GM19240 (cell line): ENCODE data around the gene TMEM198.

ENCODE experiments used
- DNase-seq: peaks from one replicate; pipeline ENCODE4 v3.0.0; 2011; ENCODE audit warnings: low spot score; ENCODE audit not compliant: insufficient read length

TMEM198 gene

DNA sequence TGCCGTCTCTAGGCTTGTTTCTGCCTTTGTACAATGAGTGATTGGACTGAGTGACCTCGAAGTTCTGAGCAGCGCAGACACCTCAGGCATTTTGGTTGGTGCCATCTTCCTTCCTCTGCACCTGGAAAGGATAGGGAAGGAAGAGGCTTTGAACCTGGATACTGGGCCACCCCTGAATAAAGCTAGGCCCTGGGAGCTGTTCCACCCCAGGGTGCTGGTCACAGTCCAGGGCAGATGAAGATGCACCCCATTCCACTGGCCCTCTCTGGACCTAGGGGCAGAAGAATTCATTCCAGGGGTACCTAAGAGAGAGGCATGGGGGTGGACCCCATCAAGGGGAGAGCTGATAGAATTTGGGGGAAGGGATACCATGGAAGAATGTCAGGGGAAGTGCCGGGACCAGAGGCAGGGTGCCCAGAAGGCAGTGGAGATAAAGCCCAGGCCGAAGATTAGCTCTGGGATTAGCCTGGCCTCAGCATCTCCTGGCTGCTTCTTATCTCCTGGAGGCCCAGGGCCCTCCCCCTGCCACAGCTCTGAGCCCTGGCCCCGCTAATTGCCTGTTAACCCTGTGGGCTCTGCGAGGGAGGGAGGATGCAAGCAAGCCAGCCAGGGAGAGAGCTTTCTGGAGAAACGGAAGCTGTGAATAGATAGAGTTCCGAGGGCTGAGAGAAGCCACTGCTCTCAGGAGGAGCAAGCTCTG is 18.1 kb upstream of the TMEM198 start:
- no peak for DNase-seq

DNA sequence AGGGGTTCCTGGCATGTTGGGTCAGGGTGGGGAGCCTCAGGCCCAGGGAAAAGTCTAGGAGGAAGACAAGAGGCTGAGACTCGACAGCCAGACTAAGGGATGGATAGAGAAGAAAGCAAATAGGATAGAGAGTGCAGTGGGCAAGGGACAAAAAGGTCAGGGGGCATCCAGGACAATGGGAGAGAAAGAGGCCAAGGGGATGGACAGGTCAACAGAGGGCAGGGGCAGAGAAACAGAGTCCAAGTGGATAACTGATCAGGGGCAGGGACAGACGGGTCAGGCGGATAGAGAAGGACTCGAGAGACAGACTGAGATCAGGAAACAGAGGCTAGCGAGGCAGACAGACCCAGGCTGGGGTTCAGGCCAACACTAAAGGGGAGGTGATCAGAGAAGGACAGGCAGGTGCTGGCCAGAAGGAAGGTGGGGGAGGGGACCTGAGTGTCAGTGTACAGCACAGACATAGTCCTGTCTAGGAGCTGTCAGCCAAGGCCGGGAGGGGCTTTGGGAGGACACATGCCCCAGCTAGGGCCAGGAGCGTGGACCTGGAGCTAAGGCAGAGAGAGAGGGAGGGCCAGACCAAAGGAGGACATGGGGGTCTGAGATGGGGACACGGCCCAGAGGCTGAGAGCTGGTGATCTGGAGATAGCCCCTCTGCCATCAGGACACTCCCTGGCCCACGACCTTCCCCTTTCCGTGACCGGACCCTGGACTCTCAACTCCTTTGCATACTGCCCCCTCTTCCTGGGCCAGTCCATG is 17.3 kb upstream of the TMEM198 start:
- DNase-seq = no peak

DNA sequence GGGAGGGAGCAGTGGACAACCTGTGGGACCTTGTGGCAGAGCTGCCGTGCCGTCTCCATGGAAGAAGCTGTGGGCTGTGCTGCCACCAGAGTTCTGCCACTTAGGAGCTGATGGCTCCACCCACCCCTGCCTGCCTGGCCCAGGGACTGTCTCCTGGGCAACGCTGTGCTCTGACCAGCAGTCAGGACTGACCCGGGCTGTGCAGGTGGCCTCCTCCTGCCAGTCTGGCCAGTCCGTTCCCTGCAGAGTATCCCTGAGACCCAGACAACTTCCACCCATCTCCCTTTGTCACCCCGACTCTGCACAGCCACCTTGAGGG is 16.8 kb upstream of the TMEM198 start:
- no peak for DNase-seq

DNA sequence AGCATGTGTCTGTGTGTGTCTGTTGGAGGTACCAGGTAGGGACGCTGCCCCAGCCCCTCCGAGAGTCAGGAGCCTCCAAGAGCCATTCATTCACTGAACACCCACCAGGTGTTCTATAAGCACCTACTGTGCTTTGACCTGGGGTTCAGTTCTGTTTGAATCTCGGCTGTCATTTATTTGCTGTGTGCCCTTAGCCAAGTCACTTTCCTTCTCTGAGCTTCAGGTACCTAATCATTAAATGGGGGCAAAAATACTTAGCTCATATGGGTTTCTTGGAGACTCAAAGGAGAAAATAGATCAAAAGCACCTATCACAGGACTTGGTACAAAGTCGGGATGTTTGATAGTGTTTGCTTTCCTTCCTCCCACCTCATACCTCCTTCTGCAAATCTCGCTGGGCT is 16.4 kb upstream of the TMEM198 start:
- DNase-seq = no peak

DNA sequence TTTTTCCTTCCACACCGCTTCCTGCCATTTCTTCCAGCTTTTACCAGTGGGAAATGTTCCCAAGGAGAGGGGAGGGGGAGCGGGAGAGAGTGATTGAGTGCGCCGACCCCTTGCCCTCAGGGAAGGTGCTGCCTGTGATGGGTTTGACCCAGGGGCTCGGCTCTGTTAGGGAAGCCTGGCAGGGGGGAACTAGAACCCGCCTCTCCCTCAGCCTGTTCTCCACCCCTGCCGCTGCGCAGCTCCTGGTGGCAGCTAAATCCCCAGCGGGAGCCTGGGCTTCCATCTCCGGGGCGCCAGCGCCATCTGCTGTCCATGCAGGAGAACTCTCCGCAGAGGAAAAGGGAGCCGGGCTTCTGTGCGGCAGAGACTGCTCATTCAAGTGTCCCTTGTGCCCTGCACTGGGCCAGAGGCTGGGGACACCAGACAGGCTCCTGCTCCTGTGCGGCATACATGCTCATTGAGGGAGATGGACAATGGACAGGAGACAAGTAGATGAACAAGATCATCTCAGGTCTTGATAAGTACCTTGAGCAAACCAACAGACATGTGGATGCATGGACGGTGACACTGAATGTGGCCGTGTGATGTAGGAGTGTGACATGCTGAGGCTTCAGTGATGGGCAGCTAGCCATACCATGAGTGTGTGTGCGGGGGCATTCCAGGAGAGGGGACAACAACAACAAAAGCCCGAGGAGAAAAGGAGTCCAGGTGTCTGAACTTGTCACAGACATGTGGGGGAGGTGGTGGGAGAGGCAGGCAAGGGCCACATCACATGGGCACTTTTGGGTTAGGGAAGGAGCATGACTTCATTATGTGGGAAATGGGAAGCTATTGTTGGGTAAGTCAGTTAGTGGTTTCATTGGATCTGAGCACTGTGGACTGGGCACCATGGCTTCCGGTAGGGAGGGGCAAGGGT is 13.5 kb upstream of the TMEM198 start:
- DNase-seq = peak; percentile 98

DNA sequence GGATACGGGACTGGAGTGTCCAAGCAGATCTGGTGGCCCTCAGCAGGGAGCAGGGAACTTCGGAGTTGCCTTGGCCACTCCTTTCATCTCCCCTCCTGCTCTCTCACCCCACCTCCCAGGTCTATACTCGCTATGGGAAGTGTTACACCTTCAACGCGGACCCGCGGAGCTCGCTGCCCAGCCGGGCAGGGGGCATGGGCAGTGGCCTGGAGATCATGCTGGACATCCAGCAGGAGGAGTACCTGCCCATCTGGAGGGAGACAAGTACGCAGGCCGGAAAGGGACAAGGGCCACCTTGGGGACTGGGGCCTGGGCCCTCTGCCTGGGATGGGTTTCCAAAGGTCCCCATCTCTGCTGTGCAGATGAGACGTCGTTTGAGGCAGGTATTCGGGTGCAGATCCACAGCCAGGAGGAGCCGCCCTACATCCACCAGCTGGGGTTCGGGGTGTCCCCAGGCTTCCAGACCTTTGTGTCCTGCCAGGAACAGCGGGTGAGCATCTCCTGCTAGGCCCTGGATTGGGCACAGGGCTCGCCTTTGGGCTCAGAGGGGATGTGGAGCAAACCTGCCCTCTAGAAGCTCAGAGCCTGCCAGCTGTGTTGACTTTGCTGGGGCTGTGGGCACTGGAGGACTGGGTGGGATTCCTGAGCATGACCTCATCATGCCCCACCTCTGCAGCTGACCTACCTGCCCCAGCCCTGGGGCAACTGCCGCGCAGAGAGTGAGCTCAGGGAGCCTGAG is 12.0 kb upstream of the TMEM198 start:
- no peak for DNase-seq

DNA sequence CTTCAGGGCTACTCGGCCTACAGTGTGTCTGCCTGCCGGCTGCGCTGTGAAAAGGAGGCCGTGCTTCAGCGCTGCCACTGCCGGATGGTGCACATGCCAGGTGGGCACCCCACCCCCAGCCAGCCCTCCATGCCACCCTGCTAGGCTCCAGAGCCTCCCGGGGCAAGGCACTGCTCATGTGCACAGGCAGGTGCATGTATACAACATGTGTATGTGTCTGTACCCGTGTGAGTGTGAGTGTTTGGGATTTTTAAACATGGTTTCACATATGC is 11.5 kb upstream of the TMEM198 start:
- DNase-seq = no peak

DNA sequence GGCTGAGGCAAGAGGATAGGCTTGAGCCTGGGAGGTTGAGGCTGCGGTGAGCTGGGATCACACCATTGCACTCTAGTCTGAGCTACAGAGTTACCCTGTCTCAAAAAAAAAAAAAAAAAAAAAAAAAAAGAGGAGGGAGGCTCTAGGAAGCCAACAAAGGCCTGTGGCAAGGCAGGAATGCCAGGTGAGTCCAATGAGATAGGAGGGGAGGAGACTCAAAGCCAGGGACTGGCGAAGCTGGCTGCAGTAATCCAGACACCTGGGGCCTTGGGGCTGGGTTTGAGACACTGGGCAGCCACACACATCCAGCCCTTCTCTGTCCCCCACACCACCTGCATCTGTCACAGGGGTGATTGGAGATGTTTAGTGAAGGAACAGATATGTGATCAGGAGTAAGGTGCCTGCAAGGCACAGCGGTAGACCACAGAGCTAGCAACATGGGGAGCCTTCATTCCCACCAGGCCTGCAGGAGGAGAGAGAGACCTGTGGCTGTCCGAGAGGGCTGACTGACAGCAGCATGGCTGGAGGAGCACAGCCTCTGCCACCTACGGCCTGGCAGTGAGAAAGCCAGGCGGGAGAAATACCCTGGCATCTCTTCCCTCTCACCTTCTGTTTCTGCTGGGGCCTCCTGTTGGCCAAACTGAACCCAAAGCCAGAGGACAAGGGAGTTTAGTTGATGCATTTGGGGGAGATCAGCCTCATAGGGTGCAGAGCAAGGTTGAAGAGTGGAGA is 9.7 kb upstream of the TMEM198 start:
- DNase-seq = no peak

DNA sequence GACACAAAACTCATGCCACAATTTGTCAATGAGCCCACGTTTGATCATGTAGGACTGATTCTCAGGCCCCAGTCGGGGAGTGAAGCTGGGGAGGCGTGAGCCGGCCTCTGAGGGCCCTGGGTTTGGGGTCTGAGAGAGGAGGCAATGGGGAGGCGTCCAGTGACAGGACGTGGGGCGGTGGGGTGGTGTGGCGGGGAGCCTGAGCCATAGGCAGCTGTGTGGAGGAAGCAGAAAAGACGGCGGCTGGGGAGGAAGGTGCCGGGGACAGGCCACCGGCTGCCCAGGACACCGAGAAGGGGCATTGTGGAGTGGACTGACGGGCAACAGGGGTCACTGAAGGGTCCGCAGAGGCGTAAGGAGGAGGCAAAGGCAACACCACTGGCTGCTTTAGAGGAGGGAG is 7.4 kb upstream of the TMEM198 start:
- no peak for DNase-seq

DNA sequence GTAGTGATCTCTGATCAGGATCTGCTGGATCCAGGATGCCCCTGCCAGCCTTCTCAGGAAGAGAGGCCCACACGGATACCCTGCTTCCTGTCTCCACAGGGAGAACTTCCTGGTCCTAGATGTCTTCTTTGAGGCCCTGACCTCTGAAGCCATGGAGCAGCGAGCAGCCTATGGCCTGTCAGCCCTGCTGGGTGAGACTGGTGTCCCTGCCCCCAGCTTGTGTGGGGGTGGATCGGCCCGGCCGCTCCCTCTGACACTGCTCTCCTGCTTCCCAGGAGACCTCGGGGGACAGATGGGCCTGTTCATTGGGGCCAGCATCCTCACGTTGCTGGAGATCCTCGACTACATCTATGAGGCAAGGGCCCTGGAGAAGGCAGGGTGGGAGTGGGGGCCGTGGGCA is 6.9 kb upstream of the TMEM198 start:
- DNase-seq = no peak

DNA sequence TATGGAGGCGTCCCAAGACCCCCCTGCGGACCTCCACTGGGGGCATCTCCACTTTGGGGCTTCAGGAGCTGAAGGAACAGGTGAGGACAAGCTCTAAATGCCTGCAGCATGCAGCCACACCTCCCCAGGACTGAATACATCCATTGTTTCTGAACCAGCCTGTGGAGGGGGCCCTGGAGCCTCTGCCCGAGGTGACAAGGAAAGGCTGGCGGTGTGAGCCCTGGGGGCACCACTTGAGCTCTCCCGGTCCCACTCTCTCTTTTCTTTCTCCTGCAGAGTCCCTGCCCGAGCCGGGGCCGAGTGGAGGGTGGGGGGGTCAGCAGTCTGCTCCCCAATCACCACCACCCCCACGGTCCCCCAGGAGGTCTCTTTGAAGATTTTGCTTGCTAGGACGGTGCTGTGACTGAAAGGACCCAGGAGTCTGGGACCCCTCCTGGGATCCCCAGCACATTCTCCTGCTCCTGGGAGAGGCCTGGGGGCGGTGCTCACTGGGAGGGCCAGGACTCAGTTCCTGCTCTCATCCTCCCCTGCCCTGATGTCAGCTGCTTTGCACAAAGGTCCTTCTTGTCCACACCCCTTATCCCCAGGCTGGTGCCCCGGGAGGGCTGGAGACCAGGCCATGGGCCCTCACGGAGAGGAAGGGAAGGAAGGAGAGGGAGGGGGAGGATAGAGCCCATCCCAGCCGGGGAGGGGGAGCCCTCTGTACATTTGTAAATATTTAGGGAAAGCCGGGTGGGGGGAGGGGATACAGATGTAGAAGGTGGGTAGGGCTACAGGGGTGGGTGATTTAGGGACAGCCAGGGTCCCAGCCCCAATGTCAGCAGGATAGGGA is 6.0 kb upstream of the TMEM198 start:
- DNase-seq = no peak

DNA sequence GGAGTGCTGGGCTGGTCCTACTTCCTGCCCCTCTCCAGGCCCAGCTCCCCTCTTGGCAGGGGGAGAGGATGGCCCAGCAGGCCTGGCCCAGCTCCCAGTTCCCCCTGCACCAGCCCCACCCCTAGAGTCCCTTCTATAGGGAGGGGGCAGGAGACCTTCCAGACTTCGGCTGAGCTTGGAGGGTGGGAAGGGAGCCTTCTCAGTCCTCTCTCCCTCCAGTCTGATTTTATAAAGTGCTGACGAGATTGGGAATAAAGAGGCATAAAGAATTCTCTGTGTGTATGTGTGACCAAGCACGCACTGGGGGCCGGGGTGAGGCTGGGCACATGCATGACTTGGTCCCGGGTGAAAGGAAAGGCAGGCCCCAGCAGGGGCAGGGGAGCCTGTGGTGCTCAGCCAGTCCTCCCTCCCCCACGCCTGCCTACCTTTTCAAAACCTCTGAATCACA is 5.3 kb upstream of the TMEM198 start:
- DNase-seq = no peak

DNA sequence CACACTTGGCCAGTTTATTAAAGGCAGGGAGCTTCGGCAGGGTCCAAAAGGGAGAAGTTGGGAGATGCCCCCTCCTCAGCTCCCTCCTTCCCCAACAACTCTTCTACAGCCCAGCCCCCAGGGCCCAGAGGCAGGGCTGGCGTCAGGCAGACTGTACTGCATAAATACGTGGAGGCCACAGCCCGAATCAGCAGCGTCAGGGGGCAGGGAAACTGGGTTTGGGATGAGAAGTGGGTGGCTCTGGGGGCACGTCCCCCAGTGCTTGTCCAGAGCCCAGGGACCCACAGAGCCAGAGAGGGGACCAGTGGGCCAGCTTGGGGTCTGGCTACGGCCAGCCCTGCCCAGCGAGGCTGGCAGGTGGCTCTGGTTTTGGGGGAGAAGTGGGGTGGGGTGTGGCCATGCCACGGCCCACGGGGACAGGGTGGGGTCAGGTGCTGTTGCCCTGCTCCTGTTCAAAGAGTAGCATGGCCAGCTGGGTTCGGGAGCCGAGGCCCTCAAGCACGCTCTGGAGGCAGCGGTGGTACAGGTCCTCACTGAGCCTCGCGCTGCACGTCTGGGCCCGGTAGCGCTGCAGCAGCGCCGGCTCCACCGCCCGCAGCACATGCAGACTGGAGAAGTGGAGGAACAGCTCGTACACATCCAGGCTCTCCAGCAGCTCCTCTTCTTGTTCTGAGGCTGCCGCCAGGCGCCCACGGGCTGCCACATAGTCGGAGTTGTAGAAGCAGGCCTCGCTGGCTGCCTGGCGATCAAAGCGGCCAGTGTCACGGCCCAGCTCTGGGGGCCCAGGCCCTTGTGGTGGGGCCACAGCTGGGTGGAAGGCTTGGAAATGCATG is 4.7 kb upstream of the TMEM198 start:
- DNase-seq = no peak

DNA sequence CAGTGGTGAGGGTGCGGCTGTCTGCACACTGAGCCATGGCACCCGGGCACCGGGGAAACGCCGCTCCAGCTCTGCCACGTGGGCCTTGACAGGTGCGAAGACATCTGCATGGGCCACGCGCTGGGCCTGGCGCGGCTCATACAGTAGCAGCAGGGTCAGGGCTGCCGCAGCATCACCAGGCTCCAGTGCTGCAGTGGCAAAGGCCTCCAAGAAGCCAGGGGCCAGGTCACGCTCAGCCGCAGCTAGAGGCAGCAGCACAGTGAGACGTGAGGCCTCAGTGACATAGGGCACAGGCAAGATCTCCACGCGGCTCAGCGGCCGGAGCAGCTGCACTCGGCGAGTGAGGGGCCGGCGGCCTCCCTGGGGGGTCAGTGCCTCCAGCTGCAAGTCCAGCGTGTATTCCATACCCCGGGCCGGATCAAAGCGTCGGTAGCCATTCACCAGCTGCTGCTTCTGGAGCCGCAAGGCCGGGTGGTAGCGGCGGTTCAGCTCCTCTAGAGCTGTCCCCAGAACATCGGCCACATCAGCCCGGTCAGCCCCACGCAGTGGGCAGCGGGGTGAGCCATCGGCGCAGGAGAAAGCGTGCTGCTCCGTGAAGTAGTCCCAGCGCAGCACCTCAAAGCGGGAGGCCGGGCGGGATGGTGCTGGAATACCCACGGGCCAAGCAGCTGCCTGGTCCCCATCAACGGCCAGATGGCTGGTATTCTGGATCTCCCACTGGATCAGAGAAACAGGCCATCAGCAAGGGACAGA is 3.7 kb upstream of the TMEM198 start:
- DNase-seq = no peak

DNA sequence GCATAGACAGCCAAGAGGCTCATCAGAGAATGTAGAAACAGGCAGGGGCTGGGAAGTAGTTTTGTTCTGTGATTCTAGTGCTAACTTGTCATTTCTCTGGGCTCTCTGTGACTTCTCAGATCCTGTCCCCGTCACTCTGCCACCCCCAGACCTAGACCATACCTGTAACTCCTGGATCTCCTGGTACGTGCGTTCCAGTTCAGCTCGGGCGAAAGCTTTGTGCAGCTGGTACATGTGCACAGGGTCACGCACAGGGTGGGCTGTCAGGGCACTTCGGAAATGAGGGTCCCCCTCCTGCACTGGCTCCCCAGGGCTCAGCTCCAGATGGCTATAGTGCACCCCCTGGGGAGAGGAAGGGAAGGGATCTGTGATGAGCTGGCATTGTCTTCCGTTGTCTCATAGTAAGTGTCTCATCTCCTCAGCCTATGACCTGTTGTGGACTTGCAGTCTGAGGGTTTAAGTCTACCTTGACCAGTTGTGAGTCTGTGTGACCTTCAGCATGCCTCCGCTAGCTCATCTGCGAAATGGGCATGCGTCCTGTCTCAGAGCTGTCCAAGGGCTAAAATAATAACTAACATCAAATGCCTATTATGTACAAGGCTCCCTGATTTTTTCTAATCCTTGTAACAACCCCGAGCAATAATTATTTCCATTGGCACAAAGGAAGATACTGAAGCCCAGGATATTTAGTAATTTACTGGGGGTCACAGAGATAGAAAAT is 2.9 kb upstream of the TMEM198 start:
- DNase-seq = no peak

DNA sequence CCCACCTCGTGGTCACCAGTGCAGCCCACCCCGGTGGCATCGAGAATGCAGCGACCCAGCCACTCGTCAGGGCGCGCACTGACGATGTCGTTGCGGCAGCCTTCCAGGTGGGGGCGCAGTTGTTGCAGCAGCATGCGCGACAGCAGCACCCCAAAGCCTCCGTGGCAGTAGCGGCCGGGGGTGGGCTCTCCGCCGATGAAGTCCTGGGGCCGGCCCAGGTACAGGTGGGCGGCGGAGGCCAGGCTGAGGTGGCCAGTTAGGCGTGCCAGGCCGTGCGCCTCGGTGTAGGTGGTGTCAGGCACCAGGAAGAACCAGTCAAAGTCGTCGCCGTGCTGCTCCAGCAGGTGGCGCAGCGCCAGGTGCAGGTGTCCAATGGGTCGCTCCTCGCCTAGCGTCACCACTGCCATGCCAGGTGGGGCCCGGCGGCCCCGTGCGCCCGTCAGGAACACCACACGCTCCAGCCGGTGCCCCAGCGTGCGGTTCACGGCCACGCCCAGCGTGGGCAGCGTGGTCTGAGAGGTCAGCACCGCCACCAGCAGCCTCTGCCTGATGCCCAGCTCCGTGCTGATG is 2.1 kb upstream of the TMEM198 start:
- peak; percentile 95 for DNase-seq

DNA sequence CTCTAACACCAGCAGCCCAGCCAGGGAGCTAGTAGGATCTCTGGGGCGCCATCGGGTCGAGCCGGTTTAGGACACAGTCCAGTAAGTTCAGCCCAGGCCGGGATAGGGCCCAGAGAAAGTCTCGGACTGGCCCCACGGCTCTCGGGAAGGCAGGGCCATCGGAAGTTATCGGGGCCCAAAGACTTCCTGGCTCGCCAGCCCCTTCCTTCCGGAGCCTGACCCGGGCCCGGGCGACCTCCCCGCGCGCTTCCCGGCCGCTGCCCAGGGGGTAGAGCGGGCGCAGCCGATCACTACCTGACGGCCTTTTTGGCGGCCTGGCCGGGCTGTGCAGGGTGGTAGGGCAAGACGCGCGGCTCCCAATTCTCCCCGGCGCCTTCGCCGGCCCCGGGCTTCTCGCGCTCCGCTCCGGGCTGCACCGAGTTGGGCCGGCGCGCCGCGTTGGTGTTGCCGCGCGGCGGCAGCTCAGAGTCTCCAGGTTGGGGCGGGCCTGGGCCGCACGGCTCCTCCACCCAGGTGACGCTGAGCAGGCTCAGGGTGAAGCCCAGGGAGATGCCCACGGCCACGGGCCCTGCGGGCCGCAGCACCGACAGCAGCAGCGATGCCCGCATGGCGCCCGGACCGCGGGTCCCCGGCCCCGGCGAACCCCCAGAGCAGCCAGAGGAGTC is 765 bp upstream of the TMEM198 start:
- DNase-seq = no peak
